HG03196 (cell line): ENCODE measurements around the gene ZNF804B.

Experiments used
- ATAC-seq: cut with Tn5 transposase; IDR thresholded peaks from one replicate; pipeline ENCODE4 v1.9.1; 2021; ENCODE audit not compliant: unreplicated experiment

ZNF804B gene

GRCh38 chr7:88835147-88835728 lies 75.7 kb downstream of the ZNF804B start:
- peak; percentile 72 for ATAC-seq

- no peak for ATAC-seq
Measured at GRCh38 chr7:88842201-88842600, 82.7 kb downstream of the ZNF804B start.

GRCh38 chr7:88845091-88845490 lies 85.6 kb downstream of the ZNF804B start:
- ATAC-seq = no peak

GRCh38 chr7:88851220-88851619 lies 91.7 kb downstream of the ZNF804B start:
- no peak for ATAC-seq

GRCh38 chr7:88859288-88859687 lies 99.8 kb downstream of the ZNF804B start:
- ATAC-seq = no peak

- no peak for ATAC-seq
Measured at GRCh38 chr7:88866265-88866863, 106.9 kb downstream of the ZNF804B start.

- ATAC-seq = no peak
Measured at GRCh38 chr7:88867158-88867557, 107.7 kb downstream of the ZNF804B start.

- ATAC-seq = no peak
Measured at GRCh38 chr7:88868456-88868855, 109.0 kb downstream of the ZNF804B start.

GRCh38 chr7:88881136-88881535 lies 121.6 kb downstream of the ZNF804B start:
- ATAC-seq = no peak

GRCh38 chr7:88885131-88885530 lies 125.6 kb downstream of the ZNF804B start:
- no peak for ATAC-seq

- no peak for ATAC-seq
Measured at GRCh38 chr7:88888684-88889083, 129.2 kb downstream of the ZNF804B start.

- ATAC-seq = no peak
Measured at GRCh38 chr7:88910516-88910915, 151.0 kb downstream of the ZNF804B start.

- ATAC-seq = no peak
Measured at GRCh38 chr7:88912852-88913251, 153.4 kb downstream of the ZNF804B start.

- no peak for ATAC-seq
Measured at GRCh38 chr7:88915615-88916014, 156.1 kb downstream of the ZNF804B start.

GRCh38 chr7:88919478-88920131 lies 160.1 kb downstream of the ZNF804B start:
- ATAC-seq = no peak

- ATAC-seq = no peak
Measured at GRCh38 chr7:88922944-88923343, 163.4 kb downstream of the ZNF804B start.

- no peak for ATAC-seq
Measured at GRCh38 chr7:88928276-88928675, 168.8 kb downstream of the ZNF804B start.

- no peak for ATAC-seq
Measured at GRCh38 chr7:88929719-88930118, 170.2 kb downstream of the ZNF804B start.

GRCh38 chr7:88933285-88933684 lies 173.8 kb downstream of the ZNF804B start:
- no peak for ATAC-seq

- no peak for ATAC-seq
Measured at GRCh38 chr7:88942815-88943501, 183.5 kb downstream of the ZNF804B start.

GRCh38 chr7:88951826-88952225 lies 192.3 kb downstream of the ZNF804B start:
- no peak for ATAC-seq

GRCh38 chr7:88964418-88964817 lies 204.9 kb downstream of the ZNF804B start:
- no peak for ATAC-seq
